Cortex of kidney (tissue), 1 donor: ENCODE measurements around the gene SMIM26.
"Not testable (repeated sequence)": the region's sequence is repeated elsewhere in the genome, so short reads cannot be mapped to it uniquely, and the experiment has no call there.

Experiments
- DNase-seq: peaks from one replicate; lab custom pipeline; 2025; lab: John Stamatoyannopoulos, UW

Gene SMIM26

GRCh38 chr20:18566892-18567738, at the start of gene SMIM26:
TSS of gene SMIM26 (plus strand) at chr20:18567432. CDS start at chr20:18567479, 47 bp downstream.
- DNase-seq: peak; percentile 17

GRCh38 chr20:18522066-18522465, 45.2 kb upstream of the SMIM26 start:
- not testable (repeated sequence) for DNase-seq

GRCh38 chr20:18523066-18523465, 44.2 kb upstream of the SMIM26 start:
- DNase-seq: no peak

GRCh38 chr20:18524646-18525045, 42.6 kb upstream of the SMIM26 start:
- no peak for DNase-seq

GRCh38 chr20:18526761-18527160, 40.5 kb upstream of the SMIM26 start:
- DNase-seq: not testable (repeated sequence)

- DNase-seq: no peak
Observed at GRCh38 chr20:18527339-18527738, 39.9 kb upstream of the SMIM26 start.

GRCh38 chr20:18527836-18528235, 39.4 kb upstream of the SMIM26 start:
- DNase-seq: no peak

GRCh38 chr20:18529041-18529440, 38.2 kb upstream of the SMIM26 start:
- DNase-seq: no peak

GRCh38 chr20:18532626-18533025, 34.6 kb upstream of the SMIM26 start:
- no peak for DNase-seq

- DNase-seq: no peak
Observed at GRCh38 chr20:18533491-18533890, 33.7 kb upstream of the SMIM26 start.

- DNase-seq: no peak
Observed at GRCh38 chr20:18533978-18534644, 33.1 kb upstream of the SMIM26 start.

- no peak for DNase-seq
Observed at GRCh38 chr20:18537651-18538050, 29.6 kb upstream of the SMIM26 start.

- no peak for DNase-seq
Observed at GRCh38 chr20:18541741-18542140, 25.5 kb upstream of the SMIM26 start.

- no peak for DNase-seq
Observed at GRCh38 chr20:18543216-18543615, 24.0 kb upstream of the SMIM26 start.

GRCh38 chr20:18543932-18544331, 23.3 kb upstream of the SMIM26 start:
- DNase-seq: no peak

GRCh38 chr20:18545566-18545965, 21.7 kb upstream of the SMIM26 start:
- no peak for DNase-seq

GRCh38 chr20:18548465-18548864, 18.8 kb upstream of the SMIM26 start:
- no peak for DNase-seq

- DNase-seq: no peak
Observed at GRCh38 chr20:18553746-18554145, 13.5 kb upstream of the SMIM26 start.

GRCh38 chr20:18567739-18568091, 483 bp downstream of the SMIM26 start:
- no peak for DNase-seq

GRCh38 chr20:18571009-18571408, 3.8 kb downstream of the SMIM26 start:
- DNase-seq: no peak

GRCh38 chr20:18571578-18571977, 4.3 kb downstream of the SMIM26 start:
- DNase-seq: no peak

- no peak for DNase-seq
Observed at GRCh38 chr20:18577942-18578341, 10.7 kb downstream of the SMIM26 start.

GRCh38 chr20:18578581-18578980, 11.3 kb downstream of the SMIM26 start:
- DNase-seq: no peak
